Sigmoid colon (tissue), 4 donors: ENCODE measurements around the gene SUGCT.

Experiments used
- EP300 ChIP-seq, 4 donors: sonication (generic); formaldehyde crosslinking; IDR thresholded peaks; one replicate each; pipeline ENCODE4 v1.6.1; 2017; ENCODE audit warnings: antibody characterized with exemption in 4 of 4
- POLR2A ChIP-seq, 2 donors: fragments of 450-650 bp; IDR thresholded peaks; one replicate each; pipeline ENCODE4 v1.6.1; 2016; ENCODE audit warnings: antibody characterized with exemption in 2 of 2, mild to moderate bottlenecking in 2 of 2, moderate library complexity in 2 of 2
- TF ChIP-seq, protein P1 (sequence below), 4 experiments: fragments of 450-650 bp in 3 of 4; fragments of 200-600 bp in 1 of 4; IDR thresholded peaks; one replicate each; pipeline ENCODE4 v1.5.1; 2016 to 2019; ENCODE audit warnings: antibody characterized with exemption in 4 of 4, mild to moderate bottlenecking in 3 of 4, moderate library complexity in 2 of 4

DNA sequence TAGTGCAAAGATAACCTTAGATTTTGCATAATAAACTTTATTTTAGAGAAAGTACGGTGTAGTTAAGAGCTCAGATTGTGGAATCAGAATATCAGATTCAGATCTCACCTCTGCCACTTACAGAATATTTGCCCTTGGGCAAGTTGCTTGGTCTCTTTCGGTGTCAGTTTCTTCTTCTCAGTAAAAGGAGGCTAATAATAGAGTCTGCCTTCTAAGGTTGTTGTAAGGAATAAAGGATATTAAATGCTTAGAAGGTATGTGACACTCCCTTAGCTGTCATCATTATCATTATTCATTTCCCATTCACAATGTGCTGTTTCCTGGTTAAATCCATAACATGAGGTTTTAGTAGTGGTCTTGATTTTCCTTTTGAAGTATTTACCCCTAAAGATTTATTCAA lies 42.6 kb upstream of the SUGCT start:
- TF ChIP-seq EP300 (IDR thresholded peaks at IDR 0.05) (no peak), POLR2A (IDR thresholded peaks at IDR 0.05) (no peak)
- TF ChIP-seq, protein P1, sequence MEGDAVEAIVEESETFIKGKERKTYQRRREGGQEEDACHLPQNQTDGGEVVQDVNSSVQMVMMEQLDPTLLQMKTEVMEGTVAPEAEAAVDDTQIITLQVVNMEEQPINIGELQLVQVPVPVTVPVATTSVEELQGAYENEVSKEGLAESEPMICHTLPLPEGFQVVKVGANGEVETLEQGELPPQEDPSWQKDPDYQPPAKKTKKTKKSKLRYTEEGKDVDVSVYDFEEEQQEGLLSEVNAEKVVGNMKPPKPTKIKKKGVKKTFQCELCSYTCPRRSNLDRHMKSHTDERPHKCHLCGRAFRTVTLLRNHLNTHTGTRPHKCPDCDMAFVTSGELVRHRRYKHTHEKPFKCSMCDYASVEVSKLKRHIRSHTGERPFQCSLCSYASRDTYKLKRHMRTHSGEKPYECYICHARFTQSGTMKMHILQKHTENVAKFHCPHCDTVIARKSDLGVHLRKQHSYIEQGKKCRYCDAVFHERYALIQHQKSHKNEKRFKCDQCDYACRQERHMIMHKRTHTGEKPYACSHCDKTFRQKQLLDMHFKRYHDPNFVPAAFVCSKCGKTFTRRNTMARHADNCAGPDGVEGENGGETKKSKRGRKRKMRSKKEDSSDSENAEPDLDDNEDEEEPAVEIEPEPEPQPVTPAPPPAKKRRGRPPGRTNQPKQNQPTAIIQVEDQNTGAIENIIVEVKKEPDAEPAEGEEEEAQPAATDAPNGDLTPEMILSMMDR (IDR thresholded peaks at IDR 0.05) = no peak
